GM12801 (cell line): Measurements from ENCODE around the gene CFP.

Source experiments
- TF ChIP-seq, protein P1 (sequence below): IDR thresholded peaks from one replicate; pipeline ENCODE4 v1.5.1; 2011; ENCODE audit warnings: control low read depth; ENCODE audit not compliant: insufficient read length; ENCODE audit errors: extremely low read depth

CFP gene

DNA sequence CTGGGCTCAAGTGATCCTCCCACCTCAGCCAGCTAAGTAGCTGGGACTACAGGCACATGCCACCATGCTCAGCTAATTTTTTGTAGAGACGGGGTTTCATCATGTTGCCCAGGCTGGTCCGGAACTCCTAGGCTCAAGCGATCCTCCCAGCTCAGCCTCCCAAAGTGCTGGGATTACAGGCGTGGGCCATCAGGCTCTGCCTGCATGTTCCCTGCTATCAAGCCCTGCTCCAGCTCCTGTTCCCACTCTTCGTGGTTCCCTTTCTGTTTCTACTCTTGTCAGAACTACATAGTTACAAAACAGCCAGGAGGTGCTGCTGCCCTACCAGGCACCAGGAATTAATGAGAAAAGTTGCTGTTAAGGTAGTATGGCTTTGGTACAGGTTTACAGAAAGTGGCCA lies 38.7 kb downstream of the CFP start:
- TF ChIP-seq, protein P1, sequence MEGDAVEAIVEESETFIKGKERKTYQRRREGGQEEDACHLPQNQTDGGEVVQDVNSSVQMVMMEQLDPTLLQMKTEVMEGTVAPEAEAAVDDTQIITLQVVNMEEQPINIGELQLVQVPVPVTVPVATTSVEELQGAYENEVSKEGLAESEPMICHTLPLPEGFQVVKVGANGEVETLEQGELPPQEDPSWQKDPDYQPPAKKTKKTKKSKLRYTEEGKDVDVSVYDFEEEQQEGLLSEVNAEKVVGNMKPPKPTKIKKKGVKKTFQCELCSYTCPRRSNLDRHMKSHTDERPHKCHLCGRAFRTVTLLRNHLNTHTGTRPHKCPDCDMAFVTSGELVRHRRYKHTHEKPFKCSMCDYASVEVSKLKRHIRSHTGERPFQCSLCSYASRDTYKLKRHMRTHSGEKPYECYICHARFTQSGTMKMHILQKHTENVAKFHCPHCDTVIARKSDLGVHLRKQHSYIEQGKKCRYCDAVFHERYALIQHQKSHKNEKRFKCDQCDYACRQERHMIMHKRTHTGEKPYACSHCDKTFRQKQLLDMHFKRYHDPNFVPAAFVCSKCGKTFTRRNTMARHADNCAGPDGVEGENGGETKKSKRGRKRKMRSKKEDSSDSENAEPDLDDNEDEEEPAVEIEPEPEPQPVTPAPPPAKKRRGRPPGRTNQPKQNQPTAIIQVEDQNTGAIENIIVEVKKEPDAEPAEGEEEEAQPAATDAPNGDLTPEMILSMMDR = no peak

DNA sequence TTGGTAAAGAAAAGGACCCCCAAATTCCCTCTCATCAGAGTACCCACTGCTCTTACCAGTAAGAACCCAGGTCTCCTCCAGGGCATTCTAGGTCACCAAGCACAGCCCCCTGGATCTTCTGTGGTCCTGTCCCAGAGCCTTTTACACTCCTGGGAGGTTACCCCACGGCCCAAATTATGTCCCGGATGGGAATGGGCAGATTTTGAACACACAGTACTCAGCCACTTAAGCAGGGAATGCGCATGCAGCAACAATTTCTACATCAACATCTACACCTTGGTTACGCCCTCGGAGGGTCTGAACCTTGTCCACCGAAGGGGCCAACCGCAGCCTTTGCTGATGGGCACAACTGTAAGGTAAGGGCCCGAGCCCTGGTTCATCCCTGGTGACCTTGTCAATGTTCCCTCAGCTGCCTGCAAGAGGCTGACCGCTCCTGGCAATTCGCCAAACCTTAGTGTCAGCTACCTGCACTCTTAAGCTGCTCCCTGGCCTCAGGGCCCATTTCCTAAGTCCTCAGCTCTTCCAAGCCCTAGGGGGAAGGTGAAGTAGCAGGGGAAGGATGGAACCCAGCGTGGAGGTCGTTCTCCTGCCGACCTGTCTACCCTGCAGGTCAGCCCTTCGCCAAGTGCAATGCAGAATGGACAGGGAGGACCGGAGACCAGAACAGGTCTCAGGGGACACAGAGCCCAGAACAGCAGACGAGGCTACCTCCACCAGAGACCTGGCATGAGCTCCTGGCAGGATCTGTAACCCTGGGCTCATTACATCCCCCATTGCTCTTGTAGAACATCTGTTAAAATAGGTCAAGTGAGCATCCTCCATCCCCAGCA lies 41.6 kb downstream of the CFP start:
- TF ChIP-seq, protein P1 = no peak

DNA sequence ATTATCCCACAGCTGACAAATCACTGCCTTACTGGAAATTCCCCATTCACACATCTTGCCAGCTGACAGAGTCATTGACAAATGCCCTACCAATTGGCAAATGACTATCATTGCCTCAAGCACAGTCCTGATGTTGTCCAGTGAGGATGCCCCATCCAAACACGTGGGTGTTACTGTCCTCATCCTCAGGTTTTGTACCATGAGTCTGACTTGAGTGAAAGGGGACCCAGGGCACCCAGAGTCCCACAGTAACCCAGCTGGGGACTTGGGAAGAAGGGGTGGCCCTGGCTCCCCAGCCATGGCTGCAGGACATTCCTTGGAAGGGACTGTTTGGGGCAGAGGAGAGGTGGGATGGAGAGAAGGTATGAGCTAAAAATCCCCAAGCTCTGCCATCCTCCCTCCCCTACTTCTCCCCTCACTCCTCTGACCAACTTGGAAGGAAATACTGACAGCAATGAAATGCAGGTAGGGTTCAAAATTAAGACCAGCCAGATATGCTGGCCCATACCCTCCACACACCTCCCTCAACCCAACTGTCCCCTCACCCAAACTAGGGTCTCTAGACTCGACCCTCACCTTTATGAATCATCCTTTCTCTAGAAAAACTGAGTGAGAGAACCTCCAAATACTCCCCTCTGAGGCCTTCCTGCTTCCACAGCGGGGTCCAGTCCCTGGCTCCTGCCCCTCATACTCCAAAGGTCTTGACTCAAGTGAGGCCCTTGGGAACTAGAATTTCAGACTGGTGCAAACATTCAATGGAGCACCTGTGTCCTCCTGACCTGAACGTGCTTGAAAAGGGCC lies 42.4 kb downstream of the CFP start:
- TF ChIP-seq, protein P1 = no peak

DNA sequence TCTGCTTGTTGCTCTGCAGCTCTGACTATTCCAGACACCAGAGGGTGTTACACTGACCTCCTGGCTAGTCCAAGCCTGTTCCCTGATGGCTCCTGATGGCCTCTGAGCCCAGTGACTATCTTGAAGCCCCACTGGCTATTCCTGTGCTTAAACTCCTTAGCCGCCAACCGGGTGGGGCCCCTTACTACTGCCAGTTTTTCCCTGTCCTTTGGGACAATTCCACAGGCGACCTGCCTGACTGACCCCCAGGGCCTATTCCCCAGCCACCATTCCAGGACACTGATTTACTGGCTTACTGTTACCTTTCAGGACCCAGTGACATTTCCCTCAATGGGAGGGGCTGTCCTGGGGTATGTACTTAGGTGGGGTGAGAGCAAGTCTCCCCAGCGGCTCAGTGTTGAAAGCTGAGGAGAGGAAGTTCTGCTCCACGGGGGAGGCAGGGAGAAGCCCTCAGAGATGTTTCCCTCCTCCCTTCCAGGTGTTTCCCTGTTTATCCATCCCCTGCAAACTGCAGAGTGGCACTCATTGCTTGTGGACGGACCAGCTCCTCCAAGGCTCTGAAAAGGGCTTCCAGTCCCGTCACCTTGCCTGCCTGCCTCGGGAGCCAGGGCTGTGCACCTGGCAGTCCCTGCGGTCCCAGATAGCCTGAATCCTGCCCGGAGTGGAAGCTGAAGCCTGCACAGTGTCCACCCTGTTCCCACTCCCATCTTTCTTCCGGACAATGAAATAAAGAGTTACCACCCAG lies 43.5 kb downstream of the CFP start:
- TF ChIP-seq, protein P1 = no peak

DNA sequence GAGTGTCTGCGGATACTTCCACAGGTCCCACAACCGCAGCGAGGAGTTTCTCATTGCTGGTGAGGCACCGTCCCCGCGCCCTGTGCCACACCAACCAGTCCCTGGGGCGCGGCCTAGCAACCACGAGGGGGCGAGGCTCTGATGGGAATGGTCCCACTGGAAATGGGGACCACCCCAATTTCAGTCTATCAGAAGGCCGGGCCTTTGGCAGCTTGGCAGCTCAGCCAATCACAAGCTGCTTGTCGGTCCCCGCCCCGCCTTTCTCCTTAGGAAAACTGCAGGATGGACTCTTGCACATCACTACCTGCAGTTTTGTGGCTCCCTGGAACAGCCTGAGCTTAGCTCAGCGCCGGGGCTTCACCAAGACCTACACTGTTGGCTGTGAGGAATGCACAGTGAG lies 44.5 kb downstream of the CFP start:
- TF ChIP-seq, protein P1 = no peak

DNA sequence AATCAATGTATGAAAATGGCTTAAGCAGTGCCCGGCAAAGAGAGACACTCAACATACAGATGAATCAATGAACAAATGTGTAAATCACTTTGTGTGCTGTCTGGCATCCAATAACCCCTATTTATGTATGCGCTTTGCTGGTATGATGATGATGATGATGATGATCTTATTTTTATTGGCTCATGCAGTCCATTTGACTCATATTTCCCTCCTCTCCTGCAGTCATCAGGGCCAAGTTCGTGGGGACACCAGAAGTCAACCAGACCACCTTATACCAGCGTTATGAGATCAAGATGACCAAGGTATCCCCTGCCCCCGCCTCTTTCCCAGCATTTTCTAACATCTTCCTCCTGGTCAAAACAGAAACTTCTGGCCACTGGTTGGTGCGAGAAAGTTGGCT lies 45.0 kb downstream of the CFP start:
- TF ChIP-seq, protein P1 = no peak
